Measurements from ENCODE around the gene ROBO2. TPM values are rescaled to one million over a fixed set of nuclear protein-coding genes. Genes with fewer than 3 reads are reported as not detected.

The ROBO2 gene
- total RNA-seq, 1 experiment from 2014 or later, result not detected

DNA sequence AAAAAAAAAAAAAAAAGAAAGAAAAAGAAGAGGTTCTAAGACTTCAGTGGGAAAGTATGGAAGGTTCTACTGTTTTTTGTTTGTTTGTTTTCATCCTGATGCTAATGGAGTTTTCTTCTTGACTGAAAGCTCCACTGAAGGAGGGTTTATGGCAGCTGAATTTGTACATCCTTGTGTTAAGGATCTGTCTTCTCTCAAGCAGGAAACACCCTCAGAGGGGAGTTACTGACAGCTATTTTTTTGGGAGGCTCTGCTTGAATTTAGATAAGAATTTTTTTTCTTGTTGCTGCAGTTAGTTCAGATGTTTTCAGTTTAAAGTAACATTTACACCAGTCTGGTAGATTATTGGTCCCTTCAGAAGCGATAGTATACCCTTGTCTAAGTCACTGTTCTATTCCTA, 325.3 kb downstream of the ROBO2 start:
- DNase-seq (ENCODE audit: low read depth, low spot score), result no peak
- no peak overlapping the region for H3K4me3 ChIP-seq (replicated peaks in 1 of 2; ENCODE audit: low read depth in 1 of 2, low read length in 2 of 2)
- peaks cover 0 to 36% of the 10 kb centered on the region in 2 experiments; a peak in 2 of 4 replicates for H3K9me3 ChIP-seq (ENCODE audit: control insufficient read depth in 1 of 2, insufficient read depth in 1 of 2, low read depth in 1 of 2, low read length in 2 of 2)
- ATAC-seq, result no peak
- intact Hi-C loops (cut with micrococcal nuclease), result no loop called here
- BruUV-seq (replicated peaks), result no TSS peak
- H3K4me1 ChIP-seq (ENCODE audit: control insufficient read depth in 1 of 2, insufficient read depth in 2 of 2, low read length in 2 of 2), result no peaks in the 10 kb centered on the region
- no peaks in the 10 kb centered on the region for H3K36me3 ChIP-seq (ENCODE audit: control insufficient read depth in 1 of 2, insufficient read depth in 2 of 2, low read length in 2 of 2)
- no peak overlapping the region for H3K27ac ChIP-seq (ENCODE audit: low read depth, low read length)
- RAD21 ChIA-PET (ENCODE audit: low non-redundant PET in 1 of 2, low total read pairs in 2 of 2, uncharacterized antibody in 2 of 2, unreplicated experiment in 2 of 2), result no interaction called here
- H3K27me3 ChIP-seq (ENCODE audit: insufficient read depth, low read length), result no peaks in the 10 kb centered on the region
- CTCF ChIA-PET, result no interaction called here
- no peak overlapping the region for H3K4me2 ChIP-seq (ENCODE audit: low read length)
- H4K20me1 ChIP-seq (ENCODE audit: insufficient read depth), result no peaks in the 10 kb centered on the region
- H3K79me2 ChIP-seq (ENCODE audit: insufficient read depth, low read length), result no peaks in the 10 kb centered on the region
- TF ChIP-seq SRF (IDR thresholded peaks at IDR 0.05; ENCODE audit: low read depth) (no peak), CEBPB (IDR thresholded peaks at IDR 0.05; ENCODE audit: low read depth) (no peak), SIN3A (IDR thresholded peaks at IDR 0.05; ENCODE audit: low read depth) (no peak), EZH2 (IDR thresholded peaks at IDR 0.05) (no peak), TCF7L2 (IDR thresholded peaks at IDR 0.05; ENCODE audit: borderline replicate concordance, extremely low read depth, insufficient read depth, insufficient read length) (no peak), YY1 (IDR thresholded peaks at IDR 0.05; ENCODE audit: extremely low read depth, insufficient replicate concordance, low read depth, low read length) (no peak), FOSL1 (IDR thresholded peaks at IDR 0.05; ENCODE audit: low read depth) (no peak), RAD21 (IDR thresholded peaks at IDR 0.05; ENCODE audit: low read depth) (no peak), ZFX (IDR thresholded peaks at IDR 0.05) (no peak), CBX3 (IDR thresholded peaks at IDR 0.05; ENCODE audit: low read depth) (no peak), POLR2AphosphoS5 (IDR thresholded peaks at IDR 0.05; ENCODE audit: low read depth, low read length) (no peak), ZNF274 (IDR thresholded peaks at IDR 0.05; ENCODE audit: low read depth, low read length) (no peak)
- TF ChIP-seq, protein P1, sequence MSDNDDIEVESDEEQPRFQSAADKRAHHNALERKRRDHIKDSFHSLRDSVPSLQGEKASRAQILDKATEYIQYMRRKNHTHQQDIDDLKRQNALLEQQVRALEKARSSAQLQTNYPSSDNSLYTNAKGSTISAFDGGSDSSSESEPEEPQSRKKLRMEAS (IDR thresholded peaks at IDR 0.05), result no peak
- TF ChIP-seq, protein P2, sequence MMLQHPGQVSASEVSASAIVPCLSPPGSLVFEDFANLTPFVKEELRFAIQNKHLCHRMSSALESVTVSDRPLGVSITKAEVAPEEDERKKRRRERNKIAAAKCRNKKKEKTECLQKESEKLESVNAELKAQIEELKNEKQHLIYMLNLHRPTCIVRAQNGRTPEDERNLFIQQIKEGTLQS (IDR thresholded peaks at IDR 0.05), result no peak
- TF ChIP-seq, protein P3, sequence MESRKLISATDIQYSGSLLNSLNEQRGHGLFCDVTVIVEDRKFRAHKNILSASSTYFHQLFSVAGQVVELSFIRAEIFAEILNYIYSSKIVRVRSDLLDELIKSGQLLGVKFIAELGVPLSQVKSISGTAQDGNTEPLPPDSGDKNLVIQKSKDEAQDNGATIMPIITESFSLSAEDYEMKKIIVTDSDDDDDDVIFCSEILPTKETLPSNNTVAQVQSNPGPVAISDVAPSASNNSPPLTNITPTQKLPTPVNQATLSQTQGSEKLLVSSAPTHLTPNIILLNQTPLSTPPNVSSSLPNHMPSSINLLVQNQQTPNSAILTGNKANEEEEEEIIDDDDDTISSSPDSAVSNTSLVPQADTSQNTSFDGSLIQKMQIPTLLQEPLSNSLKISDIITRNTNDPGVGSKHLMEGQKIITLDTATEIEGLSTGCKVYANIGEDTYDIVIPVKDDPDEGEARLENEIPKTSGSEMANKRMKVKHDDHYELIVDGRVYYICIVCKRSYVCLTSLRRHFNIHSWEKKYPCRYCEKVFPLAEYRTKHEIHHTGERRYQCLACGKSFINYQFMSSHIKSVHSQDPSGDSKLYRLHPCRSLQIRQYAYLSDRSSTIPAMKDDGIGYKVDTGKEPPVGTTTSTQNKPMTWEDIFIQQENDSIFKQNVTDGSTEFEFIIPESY (IDR thresholded peaks at IDR 0.05; ENCODE audit: extremely low read depth, insufficient replicate concordance, low read length), result no peak
- TF ChIP-seq, protein P4, sequence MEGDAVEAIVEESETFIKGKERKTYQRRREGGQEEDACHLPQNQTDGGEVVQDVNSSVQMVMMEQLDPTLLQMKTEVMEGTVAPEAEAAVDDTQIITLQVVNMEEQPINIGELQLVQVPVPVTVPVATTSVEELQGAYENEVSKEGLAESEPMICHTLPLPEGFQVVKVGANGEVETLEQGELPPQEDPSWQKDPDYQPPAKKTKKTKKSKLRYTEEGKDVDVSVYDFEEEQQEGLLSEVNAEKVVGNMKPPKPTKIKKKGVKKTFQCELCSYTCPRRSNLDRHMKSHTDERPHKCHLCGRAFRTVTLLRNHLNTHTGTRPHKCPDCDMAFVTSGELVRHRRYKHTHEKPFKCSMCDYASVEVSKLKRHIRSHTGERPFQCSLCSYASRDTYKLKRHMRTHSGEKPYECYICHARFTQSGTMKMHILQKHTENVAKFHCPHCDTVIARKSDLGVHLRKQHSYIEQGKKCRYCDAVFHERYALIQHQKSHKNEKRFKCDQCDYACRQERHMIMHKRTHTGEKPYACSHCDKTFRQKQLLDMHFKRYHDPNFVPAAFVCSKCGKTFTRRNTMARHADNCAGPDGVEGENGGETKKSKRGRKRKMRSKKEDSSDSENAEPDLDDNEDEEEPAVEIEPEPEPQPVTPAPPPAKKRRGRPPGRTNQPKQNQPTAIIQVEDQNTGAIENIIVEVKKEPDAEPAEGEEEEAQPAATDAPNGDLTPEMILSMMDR (IDR thresholded peaks at IDR 0.05 in 2 of 3, conservative IDR thresholded peaks at IDR 0.05 in 1 of 3; ENCODE audit: borderline replicate concordance in 1 of 3, insufficient read depth in 1 of 3, low read depth in 2 of 3, low read length in 2 of 3), result no peak
- POLR2A ChIA-PET, result no interaction called here
- no peaks in the 10 kb centered on the region for H3K9me2 ChIP-seq (ENCODE audit: insufficient read depth)
- no peak overlapping the region for H2AFZ ChIP-seq (ENCODE audit: low read depth, low read length, poor library complexity, severe bottlenecking)
- no peak overlapping the region for H3K9ac ChIP-seq (ENCODE audit: low read length)

Data from HCT116 (cell line).